Retina (tissue), 1 donor: ENCODE measurements around the gene WDR35.

Experiments
- DNase-seq: peaks from one replicate; pipeline ENCODE4 v3.0.0-alpha.2; 2016

WDR35 gene

GRCh38 chr2:19989667-19990415, at the start of gene WDR35:
Gene WDR35 (minus strand): TSS chr2:19990105. CDS start chr2:19990015, 90 bp downstream.
- peak; percentile 96 for DNase-seq

GRCh38 chr2:20037660-20038059, 47.8 kb upstream of the WDR35 start:
- DNase-seq = no peak

- DNase-seq = no peak
These were observed 46.2 kb upstream of the WDR35 start for GRCh38 chr2:20035955-20036666.

GRCh38 chr2:20034821-20035220, 44.9 kb upstream of the WDR35 start:
- DNase-seq = no peak

GRCh38 chr2:20034218-20034617, 44.3 kb upstream of the WDR35 start:
- DNase-seq = no peak

- no peak for DNase-seq
These were observed 43.4 kb upstream of the WDR35 start for GRCh38 chr2:20033322-20033721.

- DNase-seq = no peak
These were observed 40.3 kb upstream of the WDR35 start for GRCh38 chr2:20030224-20030623.

GRCh38 chr2:20027705-20028434, 38.0 kb upstream of the WDR35 start:
- no peak for DNase-seq

- no peak for DNase-seq
These were observed 37.4 kb upstream of the WDR35 start for GRCh38 chr2:20027260-20027677.

- DNase-seq = no peak
These were observed 35.3 kb upstream of the WDR35 start for GRCh38 chr2:20025065-20025786.

- DNase-seq = no peak
These were observed 33.8 kb upstream of the WDR35 start for GRCh38 chr2:20023688-20024087.

- DNase-seq = no peak
These were observed 31.6 kb upstream of the WDR35 start for GRCh38 chr2:20021405-20022009.

GRCh38 chr2:20019747-20020146, 29.8 kb upstream of the WDR35 start:
- DNase-seq = no peak

GRCh38 chr2:20018601-20019152, 28.8 kb upstream of the WDR35 start:
- DNase-seq = no peak

- DNase-seq = no peak
These were observed 26.4 kb upstream of the WDR35 start for GRCh38 chr2:20016346-20016745.

- peak; percentile 39 for DNase-seq
These were observed 25.7 kb upstream of the WDR35 start for GRCh38 chr2:20015482-20016083.

- no peak for DNase-seq
These were observed 23.4 kb upstream of the WDR35 start for GRCh38 chr2:20013126-20013849.

- DNase-seq = peak; percentile 67
These were observed 22.6 kb upstream of the WDR35 start, which contains the start of gene MATN3 for GRCh38 chr2:20012282-20013125. Gene MATN3 (minus strand): TSS chr2:20012668. CDS start chr2:20012631, 37 bp downstream.

GRCh38 chr2:20012032-20012281, 22.1 kb upstream of the WDR35 start:
- no peak for DNase-seq
